ENCODE data around the gene RPLP1. TPM values are rescaled to one million over a fixed set of nuclear protein-coding genes. Genes with fewer than 3 reads are reported as not detected.

RPLP1 gene
- total and polyA plus RNA-seq, 4 experiments from 2014 or later = 1,134 to 2,900 (median 2,741) TPM

GRCh38 chr15:69459066-69459465 lies 6.4 kb downstream of the RPLP1 start:
- H3K27ac Mint-ChIP-seq = peak overlapping the region in 2 of 7 donors; percentile 37 to 94
- intact Hi-C loops (cut with micrococcal nuclease) = no loop called here
- peaks cover 18 to 42% of the 10 kb centered on the region in 2 donors for H3K36me3 Mint-ChIP-seq

GRCh38 chr15:69460481-69460880 lies 7.9 kb downstream of the RPLP1 start:
- H3K27me3 ChIP-seq (ENCODE audit: insufficient read depth, low read length) = no peaks in the 10 kb centered on the region
- H3K4me3 ChIP-seq (ENCODE audit: low read length in 2 of 2) = no peak overlapping the region
- DNase-seq = no peak
- H3K36me3 ChIP-seq (ENCODE audit: insufficient read depth, low read length) = peaks cover 20% of the 10 kb centered on the region
- peaks cover 30% of the 10 kb centered on the region for H3K4me1 ChIP-seq (ENCODE audit: insufficient read depth, low read length)
- H3K9me3 ChIP-seq (ENCODE audit: control insufficient read depth in 1 of 2, low read length in 2 of 2) = no peaks in the 10 kb centered on the region
- Mint-ChIP-seq H3K27me3 (no peaks in the 10 kb centered on the region), H3K4me1 (peaks cover 19 to 59% (median 38%) of the 10 kb centered on the region in 4 donors), H3K27ac (peak overlapping the region in 3 of 7 donors; percentile 6 to 52 (median 18)), H3K4me3 (no peak overlapping the region), H3K36me3 (peaks cover 5 to 28% of the 10 kb centered on the region in 2 donors), H3K9me3 (no peaks in the 10 kb centered on the region)
- ChIA-PET CTCF (ENCODE audit: partially characterized antibody) (interaction anchor here (4.2 to 11.0 kb wide), 2 partner anchors 8 to 15 kb away, joined by 91 to 94 read pairs; partner anchors contain the start of gene RPLP1), POLR2A (ENCODE audit: partially characterized antibody) (interaction anchor here (11.7 kb wide), 1 partner anchor 6 kb away, joined by 488 read pairs; the partner anchor contains the start of gene RPLP1)
- H3K27ac ChIP-seq (ENCODE audit: low read depth, low read length) = no peak overlapping the region
- intact Hi-C loops (cut with micrococcal nuclease) = no loop called here

More at GRCh38 chr15:69459066-69459465, 6.4 kb downstream of the RPLP1 start:
- no peaks in the 10 kb centered on the region for H3K9me3 ChIP-seq (ENCODE audit: control insufficient read depth in 1 of 2, low read length in 2 of 2)
- no peaks in the 10 kb centered on the region for H3K27me3 Mint-ChIP-seq
- H3K27ac ChIP-seq (ENCODE audit: low read depth, low read length) = no peak overlapping the region
- H3K27me3 ChIP-seq (ENCODE audit: insufficient read depth, low read length) = no peaks in the 10 kb centered on the region
- peak overlapping the region in 2 of 8 donors; percentile 39 to 52 for H3K4me3 Mint-ChIP-seq
- H3K4me1 ChIP-seq (ENCODE audit: insufficient read depth, low read length) = peaks cover 44% of the 10 kb centered on the region
- peaks cover 27% of the 10 kb centered on the region for H3K36me3 ChIP-seq (ENCODE audit: insufficient read depth, low read length)
- no peak for DNase-seq
- peaks cover 30 to 66% (median 50%) of the 10 kb centered on the region in 4 donors for H3K4me1 Mint-ChIP-seq
- ChIA-PET POLR2A (ENCODE audit: partially characterized antibody) (interaction anchor here (9.4 kb wide), 1 partner anchor 7 kb away, joined by 488 read pairs; no protein-coding TSS in a partner anchor), CTCF (ENCODE audit: partially characterized antibody) (no interaction called here)
- no peaks in the 10 kb centered on the region for H3K9me3 Mint-ChIP-seq
- H3K4me3 ChIP-seq (ENCODE audit: low read length in 2 of 2) = no peak overlapping the region

- Histone ChIP-seq H3K27me3 (ENCODE audit: insufficient read depth, low read length) (no peaks in the 10 kb centered on the region), H3K4me1 (ENCODE audit: insufficient read depth, low read length) (peaks cover 38% of the 10 kb centered on the region), H3K27ac (ENCODE audit: low read depth, low read length) (peak overlapping the region; percentile 80), H3K36me3 (ENCODE audit: insufficient read depth, low read length) (peaks cover 6% of the 10 kb centered on the region), H3K9me3 (ENCODE audit: control insufficient read depth in 1 of 2, low read length in 2 of 2) (no peaks in the 10 kb centered on the region), H3K4me3 (ENCODE audit: low read length in 2 of 2) (peak overlapping the region in 1 of 2 donors; percentile 76)
- H3K27me3 Mint-ChIP-seq = no peaks in the 10 kb centered on the region
- no peak for DNase-seq
- intact Hi-C loops (cut with micrococcal nuclease) = loop anchor here (1.0 kb wide), 1 partner anchor 9 kb away; no protein-coding TSS in a partner anchor
- CTCF ChIA-PET (ENCODE audit: partially characterized antibody) = interaction anchor here (0.7 to 11.0 kb wide), 17 partner anchors 9 to 1260 kb away, joined by 3 to 94 read pairs (median 4); partner anchors contain the start of genes KIF23 and RPLP1
- H3K4me3 Mint-ChIP-seq = peak overlapping the region; percentile 88 to 95 (median 92)
- POLR2A ChIA-PET (ENCODE audit: partially characterized antibody) = interaction anchor here (0.6 to 11.7 kb wide), 9 partner anchors 7 to 1067 kb away, joined by 3 to 488 read pairs (median 7); partner anchors contain the start of genes RPLP1 and TLE3
- H3K4me1 Mint-ChIP-seq = peaks cover 19 to 57% (median 31%) of the 10 kb centered on the region in 4 donors
- H3K27ac Mint-ChIP-seq = peak overlapping the region in 6 of 7 donors; percentile 89 to 99 (median 95)
- H3K36me3 Mint-ChIP-seq = peaks cover 0 to 12% of the 10 kb centered on the region in 2 donors
- H3K9me3 Mint-ChIP-seq = no peaks in the 10 kb centered on the region
Observed at GRCh38 chr15:69462030-69462492, 9.4 kb downstream of the RPLP1 start.

DNA sequence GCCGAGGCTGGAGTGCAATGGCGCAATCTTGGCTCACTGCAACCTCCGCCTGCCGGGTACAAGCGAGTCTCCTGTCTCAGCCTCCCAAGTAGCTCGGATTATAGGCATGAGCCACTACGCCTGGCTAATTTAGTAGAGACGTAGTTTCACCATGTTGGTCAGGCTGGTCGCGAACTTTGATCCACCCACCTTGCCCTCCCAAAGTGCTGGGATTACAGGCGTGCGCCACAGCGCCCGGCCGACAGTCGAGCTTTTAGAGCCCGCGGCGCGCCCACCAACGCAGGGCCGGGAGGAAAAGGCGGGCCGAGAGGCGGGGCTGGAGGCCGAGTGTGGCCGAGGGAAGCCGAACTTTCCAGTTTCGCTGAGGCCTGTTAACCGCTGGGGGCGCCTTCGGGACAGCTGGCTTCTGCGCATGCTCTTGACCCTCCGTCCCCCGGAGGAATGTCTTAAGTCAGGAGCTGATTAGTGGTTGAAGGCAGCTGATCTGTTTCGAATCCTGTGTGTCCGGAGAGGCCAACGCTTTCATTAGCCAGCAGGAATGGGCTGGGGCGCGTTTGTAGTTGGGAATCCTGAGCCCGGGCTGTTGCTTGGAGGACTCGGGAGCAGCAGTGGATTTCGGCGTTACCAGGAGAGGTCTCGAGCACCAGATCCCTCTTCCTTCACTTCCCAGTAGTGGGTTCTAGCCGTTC lies 10.0 kb downstream of the RPLP1 start:
- Histone ChIP-seq H3K4me1 (ENCODE audit: insufficient read depth, low read length) (peaks cover 44% of the 10 kb centered on the region), H3K27ac (ENCODE audit: low read depth, low read length) (peak overlapping the region; percentile 80), H3K36me3 (ENCODE audit: insufficient read depth, low read length) (peaks cover under 1% of the 10 kb centered on the region), H3K27me3 (ENCODE audit: insufficient read depth, low read length) (no peaks in the 10 kb centered on the region), H3K9me3 (ENCODE audit: control insufficient read depth in 1 of 2, low read length in 2 of 2) (no peaks in the 10 kb centered on the region), H3K4me3 (ENCODE audit: low read length in 2 of 2) (peak overlapping the region; percentile 59 to 76)
- DNase-seq = peak; percentile 87 to 90 (median 89)
- Mint-ChIP-seq H3K27ac (peak overlapping the region; percentile 89 to 99 (median 96)), H3K4me1 (peaks cover 17 to 56% (median 33%) of the 10 kb centered on the region in 4 donors), H3K36me3 (peaks cover 0 to 7% of the 10 kb centered on the region in 2 donors), H3K27me3 (no peaks in the 10 kb centered on the region), H3K9me3 (no peaks in the 10 kb centered on the region), H3K4me3 (peak overlapping the region; percentile 88 to 95 (median 92))
- intact Hi-C loops (cut with micrococcal nuclease) = loop anchor here (1.0 kb wide), 1 partner anchor 9 kb away; no protein-coding TSS in a partner anchor
- CTCF ChIA-PET (ENCODE audit: partially characterized antibody) = interaction anchor here (0.7 to 11.0 kb wide), 22 partner anchors 10 to 1260 kb away, joined by 3 to 94 read pairs (median 4); partner anchors contain the start of genes KIF23 and RPLP1
- POLR2A ChIA-PET (ENCODE audit: partially characterized antibody) = interaction anchor here (0.6 to 11.7 kb wide), 13 partner anchors 8 to 1096 kb away, joined by 3 to 488 read pairs (median 5); partner anchors contain the start of genes KIF23, RPLP1 and TLE3

DNA sequence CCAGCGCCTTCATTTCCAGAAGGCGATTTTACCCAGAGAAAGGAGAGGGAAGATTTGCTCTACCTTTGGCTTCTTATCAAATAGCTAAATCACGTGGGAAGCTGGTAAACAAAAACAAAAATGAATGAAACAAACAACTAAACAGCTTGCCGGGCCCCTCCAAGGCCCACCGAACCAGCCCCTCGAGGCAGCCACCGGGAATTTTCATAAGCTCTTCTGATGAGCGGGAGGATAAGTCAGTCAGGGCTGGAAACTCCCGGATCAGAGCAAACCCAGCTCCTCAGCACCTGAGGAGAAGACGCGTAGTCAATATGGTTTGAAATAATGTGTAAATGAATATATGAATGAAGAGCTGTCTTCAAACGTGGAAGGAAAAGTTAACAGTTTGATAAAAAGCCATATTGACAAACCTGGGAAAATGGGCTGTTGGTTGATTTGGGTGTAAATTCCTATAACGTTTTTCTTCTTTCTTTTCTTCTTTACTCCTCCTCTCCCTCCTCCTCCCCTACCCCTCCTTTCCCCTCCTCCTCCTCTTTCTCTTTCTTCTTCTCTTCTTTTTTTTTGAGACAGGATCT lies 10.7 kb downstream of the RPLP1 start:
- no peak for DNase-seq
- Histone ChIP-seq H3K27ac (ENCODE audit: low read depth, low read length) (peak overlapping the region; percentile 80), H3K4me3 (ENCODE audit: low read length in 2 of 2) (peak overlapping the region; percentile 59 to 76), H3K9me3 (ENCODE audit: control insufficient read depth in 1 of 2, low read length in 2 of 2) (no peaks in the 10 kb centered on the region), H3K36me3 (ENCODE audit: insufficient read depth, low read length) (no peaks in the 10 kb centered on the region), H3K4me1 (ENCODE audit: insufficient read depth, low read length) (peaks cover 50% of the 10 kb centered on the region), H3K27me3 (ENCODE audit: insufficient read depth, low read length) (no peaks in the 10 kb centered on the region)
- peak overlapping the region; percentile 88 to 95 (median 92) for H3K4me3 Mint-ChIP-seq
- no peaks in the 10 kb centered on the region for H3K27me3 Mint-ChIP-seq
- no peaks in the 10 kb centered on the region for H3K9me3 Mint-ChIP-seq
- H3K36me3 Mint-ChIP-seq = peaks cover 0 to under 1% of the 10 kb centered on the region in 2 donors
- ChIA-PET CTCF (ENCODE audit: partially characterized antibody) (interaction anchor here (0.7 to 11.0 kb wide), 21 partner anchors 10 to 1259 kb away, joined by 3 to 94 read pairs (median 4); partner anchors contain the start of genes KIF23 and RPLP1), POLR2A (ENCODE audit: partially characterized antibody) (interaction anchor here (0.6 to 11.7 kb wide), 11 partner anchors 8 to 1095 kb away, joined by 3 to 488 read pairs (median 6); partner anchors contain the start of genes KIF23, RPLP1 and TLE3)
- H3K4me1 Mint-ChIP-seq = peaks cover 21 to 57% (median 38%) of the 10 kb centered on the region in 4 donors
- peak overlapping the region; percentile 89 to 99 (median 96) for H3K27ac Mint-ChIP-seq
- intact Hi-C loops (cut with micrococcal nuclease) = no loop called here

- no peaks in the 10 kb centered on the region for H3K27me3 Mint-ChIP-seq
- POLR2A ChIA-PET (ENCODE audit: partially characterized antibody) = interaction anchor here (1.6 to 11.7 kb wide), 2 partner anchors 10 to 1028 kb away, joined by 3 to 488 read pairs; partner anchors contain the start of gene RPLP1
- Histone ChIP-seq H3K4me3 (ENCODE audit: low read length in 2 of 2) (no peak overlapping the region), H3K27ac (ENCODE audit: low read depth, low read length) (no peak overlapping the region), H3K36me3 (ENCODE audit: insufficient read depth, low read length) (no peaks in the 10 kb centered on the region), H3K9me3 (ENCODE audit: control insufficient read depth in 1 of 2, low read length in 2 of 2) (no peaks in the 10 kb centered on the region), H3K27me3 (ENCODE audit: insufficient read depth, low read length) (no peaks in the 10 kb centered on the region), H3K4me1 (ENCODE audit: insufficient read depth, low read length) (peaks cover 67% of the 10 kb centered on the region)
- H3K27ac Mint-ChIP-seq = peak overlapping the region in 3 of 7 donors; percentile 34 to 97 (median 57)
- no peak for DNase-seq
- intact Hi-C loops (cut with micrococcal nuclease) = loop anchor here (5.0 kb wide), 3 partner anchors 53 to 643 kb away; partner anchors contain the start of genes ANP32A, GLCE and KIF23
- peaks cover 32 to 71% (median 50%) of the 10 kb centered on the region in 4 donors for H3K4me1 Mint-ChIP-seq
- peak overlapping the region in 2 of 8 donors; percentile 19 to 20 for H3K4me3 Mint-ChIP-seq
- no peaks in the 10 kb centered on the region for H3K9me3 Mint-ChIP-seq
- H3K36me3 Mint-ChIP-seq = no peaks in the 10 kb centered on the region
- CTCF ChIA-PET (ENCODE audit: partially characterized antibody) = interaction anchor here (5.3 to 11.0 kb wide), 2 partner anchors 10 to 12 kb away, joined by 45 to 91 read pairs; partner anchors contain the start of gene RPLP1
Observed at GRCh38 chr15:69465253-69465652, 12.6 kb downstream of the RPLP1 start.
